ENCODE measurements around the gene FFAR1. TPM values are rescaled to one million over a fixed set of nuclear protein-coding genes. Genes with fewer than 3 reads are reported as not detected.

Gene FFAR1
- total RNA-seq, 1 donor from 2014 or later = not detected

DNA sequence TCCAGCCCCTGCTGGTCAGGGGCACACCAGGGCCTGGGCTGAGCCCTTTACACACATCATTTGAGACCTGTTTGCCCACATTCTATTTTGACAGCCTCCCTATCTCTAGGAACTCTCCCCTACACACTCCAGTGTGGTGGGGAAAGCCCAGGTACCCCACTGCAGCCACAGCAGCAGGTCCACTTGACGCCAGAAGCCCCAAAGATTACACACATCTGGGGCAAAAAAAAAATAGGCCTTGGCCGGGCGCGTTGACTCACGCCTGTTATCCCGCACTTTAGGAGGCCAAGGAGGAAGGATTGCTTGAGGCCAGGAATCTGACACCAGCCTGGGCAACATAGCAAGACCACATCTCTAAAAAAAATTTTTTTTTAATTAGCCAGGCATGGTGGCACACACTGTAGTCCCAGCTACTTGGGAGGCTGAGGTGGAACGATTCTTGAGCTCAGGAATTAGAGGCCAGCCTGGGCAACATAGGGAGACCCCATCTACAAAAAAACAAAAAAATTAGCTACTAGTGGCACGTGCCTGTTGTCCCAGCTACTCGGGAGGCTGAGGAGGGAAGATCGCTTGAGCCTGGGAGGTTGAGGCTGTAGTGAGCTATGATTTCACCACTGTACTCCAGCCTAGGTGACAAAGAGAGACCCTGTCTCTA, 36.8 kb upstream of the FFAR1 start:
- TF ChIP-seq, protein P1, sequence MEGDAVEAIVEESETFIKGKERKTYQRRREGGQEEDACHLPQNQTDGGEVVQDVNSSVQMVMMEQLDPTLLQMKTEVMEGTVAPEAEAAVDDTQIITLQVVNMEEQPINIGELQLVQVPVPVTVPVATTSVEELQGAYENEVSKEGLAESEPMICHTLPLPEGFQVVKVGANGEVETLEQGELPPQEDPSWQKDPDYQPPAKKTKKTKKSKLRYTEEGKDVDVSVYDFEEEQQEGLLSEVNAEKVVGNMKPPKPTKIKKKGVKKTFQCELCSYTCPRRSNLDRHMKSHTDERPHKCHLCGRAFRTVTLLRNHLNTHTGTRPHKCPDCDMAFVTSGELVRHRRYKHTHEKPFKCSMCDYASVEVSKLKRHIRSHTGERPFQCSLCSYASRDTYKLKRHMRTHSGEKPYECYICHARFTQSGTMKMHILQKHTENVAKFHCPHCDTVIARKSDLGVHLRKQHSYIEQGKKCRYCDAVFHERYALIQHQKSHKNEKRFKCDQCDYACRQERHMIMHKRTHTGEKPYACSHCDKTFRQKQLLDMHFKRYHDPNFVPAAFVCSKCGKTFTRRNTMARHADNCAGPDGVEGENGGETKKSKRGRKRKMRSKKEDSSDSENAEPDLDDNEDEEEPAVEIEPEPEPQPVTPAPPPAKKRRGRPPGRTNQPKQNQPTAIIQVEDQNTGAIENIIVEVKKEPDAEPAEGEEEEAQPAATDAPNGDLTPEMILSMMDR (IDR thresholded peaks at IDR 0.05) = no peak
- DNase-seq (ENCODE audit: low spot score in 2 of 2) = no peak
- no peaks in the 10 kb centered on the region for H3K4me1 ChIP-seq
- no peak overlapping the region for H3K4me3 ChIP-seq
- H3K36me3 ChIP-seq = no peaks in the 10 kb centered on the region
- H3K27ac ChIP-seq = no peak overlapping the region
- no peaks in the 10 kb centered on the region for H3K9me3 ChIP-seq
- H3K27me3 ChIP-seq = no peaks in the 10 kb centered on the region
- intact Hi-C loops (cut with DNase I) = no loop called here

DNA sequence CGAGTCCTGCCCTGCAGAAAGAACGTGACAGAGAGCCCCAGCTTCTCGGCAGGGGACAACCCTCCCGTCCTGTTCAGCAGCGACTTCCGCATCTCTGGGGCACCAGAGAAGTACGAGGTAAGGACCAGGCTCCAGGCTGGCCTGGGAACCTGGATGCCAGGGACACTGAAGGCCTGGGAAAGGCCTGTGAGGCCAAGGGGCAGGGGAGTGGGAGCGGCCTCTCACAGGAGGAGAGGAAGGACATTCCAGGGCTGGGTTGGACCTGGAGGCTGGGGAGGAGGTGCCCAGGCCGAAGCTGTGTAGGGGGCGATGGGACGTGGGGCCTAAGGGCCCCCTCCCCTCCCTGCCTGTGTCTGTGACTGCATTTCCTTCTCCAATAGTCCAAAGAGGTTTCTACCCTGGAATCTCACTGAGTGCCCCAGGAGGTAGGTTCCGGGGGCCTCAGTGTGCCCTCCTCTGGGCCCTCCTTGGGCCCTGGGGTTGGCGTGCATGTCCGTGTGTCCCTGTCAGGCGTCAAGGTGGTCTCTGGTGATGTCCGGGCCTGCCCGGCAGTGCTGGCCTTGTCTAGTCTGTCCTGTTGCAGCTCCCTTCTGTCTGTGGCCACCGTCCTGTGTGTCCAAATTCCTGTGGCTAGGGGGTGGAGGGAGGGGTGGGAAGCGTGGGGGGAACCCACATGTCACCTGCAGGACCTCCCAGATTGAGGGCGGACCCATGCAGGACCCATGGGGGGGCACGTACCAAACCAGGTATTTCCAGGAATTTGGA, 35.6 kb upstream of the FFAR1 start:
- Histone ChIP-seq H3K27ac (no peak overlapping the region), H3K4me1 (no peaks in the 10 kb centered on the region), H3K36me3 (no peaks in the 10 kb centered on the region), H3K27me3 (no peaks in the 10 kb centered on the region), H3K4me3 (no peak overlapping the region), H3K9me3 (no peaks in the 10 kb centered on the region)
- TF ChIP-seq, protein P1 (IDR thresholded peaks at IDR 0.05) = no peak
- DNase-seq (ENCODE audit: low spot score in 2 of 2) = no peak
- intact Hi-C loops (cut with DNase I) = no loop called here

DNA sequence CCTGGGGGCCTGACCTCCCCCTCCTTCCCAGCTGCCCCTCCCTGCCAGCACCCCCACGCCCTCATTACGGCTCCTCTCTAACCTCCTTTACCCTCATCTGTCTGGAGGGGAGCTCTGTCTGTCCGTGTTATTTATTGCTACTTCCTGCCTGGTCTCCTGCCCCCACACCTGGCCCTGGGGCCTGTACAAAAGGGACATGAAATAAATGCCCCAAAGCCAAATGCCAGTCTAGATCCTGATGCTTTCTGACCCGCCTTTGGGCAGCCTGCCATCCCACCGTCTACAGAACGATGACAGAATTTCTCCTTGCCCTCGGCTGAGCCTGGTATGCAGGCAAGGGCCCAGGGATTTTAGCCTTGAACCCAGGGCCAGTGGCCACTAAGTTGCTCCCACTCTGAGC, 34.1 kb upstream of the FFAR1 start:
- no peak overlapping the region for H3K27ac ChIP-seq

DNA sequence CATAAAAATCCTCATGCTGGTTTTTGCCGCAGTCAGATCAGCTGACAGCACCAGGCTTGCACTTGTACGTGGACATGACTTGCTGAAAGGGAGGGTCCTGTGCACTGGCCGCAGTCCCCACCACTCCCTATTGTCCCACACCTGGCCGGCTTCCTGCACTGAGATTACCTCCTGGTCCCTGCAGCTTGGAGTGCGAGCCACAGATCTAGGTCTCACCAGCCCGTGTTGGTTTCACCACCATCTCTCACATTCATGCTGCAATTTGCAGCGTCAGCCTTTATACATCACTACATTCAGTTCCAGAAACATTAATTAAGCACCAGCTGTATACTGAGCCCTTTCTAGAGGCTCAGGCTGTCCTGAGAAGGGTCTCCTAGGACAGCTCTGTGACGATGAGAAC, 33.7 kb upstream of the FFAR1 start:
- Histone ChIP-seq H3K27me3 (no peaks in the 10 kb centered on the region), H3K27ac (no peak overlapping the region), H3K4me3 (no peak overlapping the region), H3K36me3 (no peaks in the 10 kb centered on the region), H3K9me3 (no peaks in the 10 kb centered on the region), H3K4me1 (no peaks in the 10 kb centered on the region)
- DNase-seq (ENCODE audit: low spot score in 2 of 2) = no peak
- TF ChIP-seq, protein P1 (IDR thresholded peaks at IDR 0.05) = no peak
- intact Hi-C loops (cut with DNase I) = no loop called here

More for the DNA sequence above, 34.1 kb upstream of the FFAR1 start:
- TF ChIP-seq, protein P1 (IDR thresholded peaks at IDR 0.05) = no peak
- Histone ChIP-seq H3K36me3 (no peaks in the 10 kb centered on the region), H3K27me3 (no peaks in the 10 kb centered on the region), H3K4me3 (no peak overlapping the region), H3K9me3 (no peaks in the 10 kb centered on the region), H3K4me1 (no peaks in the 10 kb centered on the region)
- intact Hi-C loops (cut with DNase I) = no loop called here
- no peak for DNase-seq (ENCODE audit: low spot score in 2 of 2)

DNA sequence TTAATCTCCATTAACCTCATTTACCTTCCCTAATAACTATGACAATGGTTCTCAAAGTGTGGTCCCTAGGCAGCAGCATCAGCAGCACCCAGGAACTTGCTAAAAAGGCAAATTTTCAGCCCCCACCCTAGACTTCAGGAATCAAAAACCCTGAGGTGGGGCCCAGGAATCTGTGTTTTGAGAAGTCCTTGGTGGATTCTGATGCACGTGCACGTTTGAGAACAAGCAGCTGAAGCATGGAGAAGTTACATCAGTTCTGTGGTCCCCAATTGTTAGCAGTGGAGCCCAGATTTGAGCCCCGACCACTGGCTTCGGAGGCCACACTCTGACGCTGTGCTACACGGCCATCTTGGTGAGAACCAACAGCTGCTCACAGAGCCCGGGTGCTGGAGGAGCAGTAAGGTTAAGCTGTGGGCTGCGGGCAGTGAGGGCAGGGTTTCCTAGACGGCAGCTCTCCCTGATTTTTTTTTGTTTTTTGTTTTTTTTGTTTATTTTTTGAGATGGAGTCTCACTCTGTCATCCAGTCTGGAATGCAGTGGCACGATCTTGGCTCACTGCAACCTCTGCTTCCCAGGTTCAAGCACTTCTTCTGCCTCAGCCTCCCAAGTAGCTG, 32.7 kb upstream of the FFAR1 start:
- H3K4me1 ChIP-seq = no peaks in the 10 kb centered on the region
- H3K9me3 ChIP-seq = no peaks in the 10 kb centered on the region
- no peak for DNase-seq (ENCODE audit: low spot score in 2 of 2)
- TF ChIP-seq, protein P1 (IDR thresholded peaks at IDR 0.05) = no peak
- no peaks in the 10 kb centered on the region for H3K36me3 ChIP-seq
- no peak overlapping the region for H3K4me3 ChIP-seq
- intact Hi-C loops (cut with DNase I) = no loop called here
- no peaks in the 10 kb centered on the region for H3K27me3 ChIP-seq
- H3K27ac ChIP-seq = no peak overlapping the region

Data from ascending aorta (tissue), 2 donors.